SU-DHL-6 (cell line): ENCODE results near the gene MOV10.

Source experiments
- EZH2phosphoT487 ChIP-seq: fragments of 200-600 bp; sonication (generic), shearing (Covaris generic); conservative IDR thresholded peaks from 2 replicates; pipeline ENCODE4 v1.6.1; 2018; ENCODE audit warnings: mild to moderate bottlenecking, antibody characterized with exemption, low read length, moderate library complexity, mixed read lengths
- TF ChIP-seq, protein P1 (sequence below): fragments of 200-600 bp; sonication (generic); IDR thresholded peaks from one replicate; pipeline ENCODE4 v1.5.1; 2017; ENCODE audit warnings: antibody characterized with exemption, mild to moderate bottlenecking, low read length, moderate library complexity; ENCODE audit not compliant: insufficient read depth, poor library complexity, severe bottlenecking

DNA sequence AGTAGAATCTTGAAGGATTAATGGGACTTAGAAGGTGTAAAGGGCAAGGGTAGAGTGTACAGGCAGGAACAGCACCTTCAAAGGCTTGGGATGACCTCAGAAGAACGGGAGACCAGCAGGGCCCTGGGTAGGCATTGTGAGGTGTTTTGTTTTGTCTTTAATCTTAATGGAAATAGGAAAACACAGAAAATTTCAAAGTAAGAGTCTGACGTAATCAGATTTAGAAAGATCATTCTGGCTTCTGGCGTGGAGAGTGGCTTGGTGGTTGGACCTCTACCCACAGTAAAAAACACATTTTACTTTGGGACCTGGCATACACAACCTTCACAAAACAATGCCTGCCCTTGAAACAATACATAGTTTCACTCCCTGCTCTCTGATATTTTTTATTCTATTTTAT lies 4.1 kb downstream of the MOV10 start:
- no peak for TF ChIP-seq EZH2phosphoT487
- TF ChIP-seq, protein P1, sequence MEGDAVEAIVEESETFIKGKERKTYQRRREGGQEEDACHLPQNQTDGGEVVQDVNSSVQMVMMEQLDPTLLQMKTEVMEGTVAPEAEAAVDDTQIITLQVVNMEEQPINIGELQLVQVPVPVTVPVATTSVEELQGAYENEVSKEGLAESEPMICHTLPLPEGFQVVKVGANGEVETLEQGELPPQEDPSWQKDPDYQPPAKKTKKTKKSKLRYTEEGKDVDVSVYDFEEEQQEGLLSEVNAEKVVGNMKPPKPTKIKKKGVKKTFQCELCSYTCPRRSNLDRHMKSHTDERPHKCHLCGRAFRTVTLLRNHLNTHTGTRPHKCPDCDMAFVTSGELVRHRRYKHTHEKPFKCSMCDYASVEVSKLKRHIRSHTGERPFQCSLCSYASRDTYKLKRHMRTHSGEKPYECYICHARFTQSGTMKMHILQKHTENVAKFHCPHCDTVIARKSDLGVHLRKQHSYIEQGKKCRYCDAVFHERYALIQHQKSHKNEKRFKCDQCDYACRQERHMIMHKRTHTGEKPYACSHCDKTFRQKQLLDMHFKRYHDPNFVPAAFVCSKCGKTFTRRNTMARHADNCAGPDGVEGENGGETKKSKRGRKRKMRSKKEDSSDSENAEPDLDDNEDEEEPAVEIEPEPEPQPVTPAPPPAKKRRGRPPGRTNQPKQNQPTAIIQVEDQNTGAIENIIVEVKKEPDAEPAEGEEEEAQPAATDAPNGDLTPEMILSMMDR, result no peak
